ENCODE results near the gene SLC25A34.

The SLC25A34 gene

DNA sequence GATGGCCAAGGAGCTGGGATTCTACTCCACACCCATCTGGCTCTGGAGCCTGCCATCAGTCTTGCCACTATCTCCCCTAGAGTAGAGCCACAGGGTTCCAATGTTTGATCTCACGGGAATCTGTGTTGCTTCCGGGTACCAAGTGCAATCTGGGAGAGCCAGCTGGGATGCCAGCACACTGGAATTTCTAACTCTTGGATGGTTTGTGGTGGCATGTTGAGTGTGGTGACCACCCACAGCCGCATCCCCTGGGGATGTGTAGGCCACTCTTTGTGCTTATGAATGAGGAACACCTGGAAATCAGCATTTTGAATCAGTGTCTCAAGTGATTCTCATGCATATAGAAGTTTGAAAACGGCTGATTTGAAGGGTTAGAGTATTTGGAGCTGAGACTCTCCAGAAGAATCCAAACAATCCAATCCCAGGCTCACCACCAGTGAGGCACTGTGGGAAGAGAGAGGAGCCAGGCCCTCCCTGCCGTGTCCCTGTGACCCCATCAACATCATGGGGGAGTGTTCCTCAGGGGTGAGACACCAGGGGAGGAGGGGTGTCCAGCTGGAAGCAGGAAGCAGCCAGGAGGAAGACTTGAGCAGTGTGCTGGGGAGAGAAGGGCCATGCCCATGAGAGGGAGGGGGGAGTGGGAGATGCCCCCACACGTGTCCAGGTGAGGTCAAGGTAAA, 35.9 kb downstream of the SLC25A34 start:
- no peak for DNase-seq (ENCODE audit: low read depth, low spot score)

DNA sequence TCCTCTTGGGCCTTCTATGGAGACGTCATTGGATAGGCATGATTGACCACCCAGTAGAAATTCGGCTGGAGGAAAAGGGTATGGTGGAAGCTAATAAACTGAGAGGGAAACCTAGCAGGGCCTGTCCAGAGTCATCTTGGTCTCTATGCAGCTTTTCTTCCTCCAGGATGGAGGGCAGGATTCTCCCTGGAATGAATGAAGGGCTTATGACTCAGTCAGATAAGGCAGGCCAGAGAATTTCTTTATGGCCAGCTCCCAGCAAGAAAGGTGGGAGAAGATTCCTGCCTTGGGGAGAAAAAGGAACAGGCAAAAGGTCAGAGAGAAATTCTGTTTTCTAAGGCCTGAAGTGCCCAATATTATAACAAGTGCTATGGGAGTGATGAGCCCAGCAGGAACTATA, 39.6 kb downstream of the SLC25A34 start:
- DNase-seq (ENCODE audit: low read depth, low spot score), result no peak

DNA sequence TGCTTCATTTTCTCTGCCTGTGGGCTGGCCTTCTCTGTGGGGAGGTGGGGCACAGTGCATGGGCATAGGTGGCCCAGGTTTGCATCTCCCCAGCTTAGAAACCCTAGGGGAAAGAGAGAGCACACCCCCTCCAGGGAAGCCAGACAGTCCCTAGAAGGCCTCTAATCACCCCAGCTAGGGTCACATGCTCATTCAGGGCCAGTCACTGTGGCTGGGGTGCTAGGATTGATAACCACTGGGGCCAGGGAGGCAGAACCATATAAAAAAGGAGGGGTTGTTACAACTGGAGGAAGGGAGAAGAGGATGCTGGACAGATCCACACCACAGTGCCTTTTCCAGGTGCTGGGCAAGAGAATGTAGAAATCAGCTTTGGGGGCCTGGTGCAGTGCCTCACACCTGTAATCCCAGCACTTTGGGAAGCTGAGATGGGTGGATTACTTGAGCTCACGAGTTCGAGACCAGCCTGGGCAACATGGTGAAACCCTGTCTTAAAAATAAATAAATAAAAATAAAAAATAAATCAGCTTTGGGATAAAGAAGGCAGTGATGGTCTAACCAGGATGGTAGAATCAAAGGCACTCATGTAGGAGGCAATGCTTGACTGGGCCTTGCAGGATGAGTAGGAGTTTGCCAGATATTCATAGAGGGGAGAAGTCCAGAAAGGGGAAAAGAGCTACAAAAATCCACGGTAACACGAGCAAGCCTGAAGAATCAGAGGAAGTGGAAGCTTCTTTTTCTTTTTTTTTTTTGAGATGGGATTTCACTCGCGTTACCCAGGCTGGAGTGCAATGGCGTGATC, 42.0 kb downstream of the SLC25A34 start:
- DNase-seq (ENCODE audit: low read depth, low spot score), result no peak

DNA sequence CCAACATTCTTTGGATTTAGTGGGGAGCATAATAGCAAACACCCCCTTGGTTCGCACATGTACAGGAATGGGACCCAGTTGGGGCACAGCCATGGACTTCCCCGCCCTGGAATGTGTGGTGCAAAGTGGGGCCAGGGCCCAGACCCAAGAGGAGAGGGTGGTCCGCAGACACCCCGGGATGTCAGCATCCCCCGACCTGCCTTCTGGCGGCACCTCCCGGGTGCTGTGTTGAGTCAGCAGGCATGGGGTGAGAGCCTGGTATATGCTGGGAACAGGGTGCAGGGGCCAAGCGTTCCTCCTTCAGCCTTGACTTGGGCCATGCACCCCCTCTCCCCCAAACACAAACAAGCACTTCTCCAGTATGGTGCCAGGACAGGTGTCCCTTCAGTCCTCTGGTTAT, 49.6 kb downstream of the SLC25A34 start:
- DNase-seq (ENCODE audit: low read depth, low spot score), result no peak

DNA sequence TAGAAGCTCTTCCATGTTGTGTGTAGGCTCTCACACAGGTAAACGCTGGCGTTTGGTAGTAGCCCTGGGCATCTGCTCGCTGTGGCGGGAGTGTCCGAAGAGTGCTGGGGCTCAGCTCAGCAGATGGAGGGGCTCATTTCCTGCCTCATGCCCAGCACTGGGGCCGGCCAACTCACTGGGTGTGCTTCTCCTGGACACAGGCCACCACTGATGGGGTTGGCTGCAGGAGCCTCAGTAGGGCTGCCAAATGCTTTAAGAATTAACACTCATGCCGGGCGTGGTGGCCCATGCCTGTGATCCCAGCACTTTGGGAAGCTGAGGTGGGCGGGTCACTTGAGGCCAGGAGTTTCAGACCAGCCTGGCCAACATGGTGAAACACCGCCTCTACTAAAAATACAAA, 50.5 kb downstream of the SLC25A34 start:
- DNase-seq (ENCODE audit: low read depth, low spot score), result peak; percentile 74

DNA sequence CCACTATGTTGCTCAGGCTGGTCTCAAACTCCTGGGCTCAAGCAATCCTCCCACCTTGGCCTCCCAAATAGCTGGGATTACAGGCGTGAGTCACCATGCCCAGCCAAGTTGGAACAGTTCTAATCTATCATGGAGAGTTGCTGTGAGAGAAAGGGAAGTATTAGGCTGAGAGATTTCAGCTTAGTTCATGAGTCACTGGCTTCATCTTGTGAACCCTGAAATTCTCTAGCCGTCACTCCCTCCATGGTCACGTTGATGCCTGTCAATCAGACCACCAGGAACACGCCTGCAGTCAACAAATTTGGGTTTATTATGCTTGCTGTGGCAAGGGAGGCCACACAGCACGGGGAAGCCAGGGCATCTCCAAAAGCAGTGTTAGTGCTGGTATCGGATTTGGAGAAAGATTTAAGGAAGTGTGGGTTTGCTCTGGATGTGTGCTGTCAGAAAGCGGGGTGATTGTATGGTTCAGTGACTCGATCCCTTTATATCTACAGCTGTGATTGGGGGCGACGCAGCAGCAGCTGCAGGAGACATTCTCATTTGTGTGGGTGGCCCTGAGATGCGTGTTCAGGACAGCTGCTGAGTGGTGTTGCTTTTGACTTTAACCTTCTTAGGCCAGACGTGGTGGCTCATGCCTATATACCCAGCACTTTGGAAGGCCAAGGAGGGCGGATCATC, 52.7 kb downstream of the SLC25A34 start:
- peak; percentile 57 for DNase-seq (ENCODE audit: low read depth, low spot score)

Measured in astrocyte of the hippocampus (primary cell).